ENCODE data around the gene ARSD. TPM values are rescaled to one million over a fixed set of nuclear protein-coding genes. Genes with fewer than 3 reads are reported as not detected.

ARSD gene
- polyA plus RNA-seq, 1 donor (not counting 4 experiments of a cell fraction or from before 2014, with no cell fraction given) = 7.9 TPM

GRCh38 chrX:2924151-2924550, 5.0 kb downstream of the ARSD start:
- Histone ChIP-seq H3K79me2 (ENCODE audit: control insufficient read depth, insufficient read depth, low read length) (no peaks in the 10 kb centered on the region), H3K4me3 (ENCODE audit: control insufficient read depth in 2 of 3, extremely low read depth in 1 of 3, insufficient read depth in 2 of 3, low read depth in 1 of 3, low read length in 3 of 3) (no peak overlapping the region), H3K27ac (ENCODE audit: control insufficient read depth, insufficient read depth, low read length) (no peak overlapping the region), H3K36me3 (ENCODE audit: control insufficient read depth in 2 of 2, extremely low read depth in 1 of 2, insufficient read depth in 2 of 2, low read length in 2 of 2) (no peaks in the 10 kb centered on the region), H3K4me1 (ENCODE audit: control insufficient read depth, extremely low read depth, insufficient read depth, low read length) (no peaks in the 10 kb centered on the region), H3K27me3 (ENCODE audit: control insufficient read depth, extremely low read depth, insufficient read depth, low read length) (no peaks in the 10 kb centered on the region), H3K9ac (ENCODE audit: control insufficient read depth, extremely low read depth, insufficient read depth, low read length) (no peak overlapping the region), H3K9me3 (ENCODE audit: control insufficient read depth, low read depth, low read length) (no peaks in the 10 kb centered on the region), H3K9me1 (ENCODE audit: control insufficient read depth, extremely low read depth, insufficient read depth, low read length) (no peaks in the 10 kb centered on the region), H3K4me2 (ENCODE audit: control insufficient read depth, extremely low read depth, insufficient read depth, low read depth, low read length) (no peak overlapping the region), H2AFZ (ENCODE audit: control insufficient read depth, low read length) (no peak overlapping the region), H4K20me1 (ENCODE audit: control insufficient read depth, extremely low read depth, insufficient read depth, low read length) (no peaks in the 10 kb centered on the region)
- dilution Hi-C loops (cut with MboI; ENCODE audit: extremely low pct_ligation_motif_present, low sequenced_read_pairs) = no loop called here
- TF ChIP-seq EZH2 (IDR thresholded peaks at IDR 0.05; ENCODE audit: low read length) = no peak
- no peak for TF ChIP-seq CTCF (optimal IDR thresholded peaks at IDR 0.05 in 1 of 3, IDR thresholded peaks at IDR 0.05 in 1 of 3, conservative IDR thresholded peaks at IDR 0.05 in 1 of 3; ENCODE audit: extremely low read depth in 1 of 3, insufficient read depth in 2 of 3, low read length in 3 of 3)
- no peak for FAIRE-seq
- DNase-seq (ENCODE audit: low read depth, low spot score) = no peak

GRCh38 chrX:2921750-2922149, 7.4 kb downstream of the ARSD start:
- dilution Hi-C loops (cut with MboI; ENCODE audit: extremely low pct_ligation_motif_present, low sequenced_read_pairs) = no loop called here
- Histone ChIP-seq H3K9me1 (ENCODE audit: control insufficient read depth, extremely low read depth, insufficient read depth, low read length) (no peaks in the 10 kb centered on the region), H3K27ac (ENCODE audit: control insufficient read depth, insufficient read depth, low read length) (no peak overlapping the region), H3K4me2 (ENCODE audit: control insufficient read depth, extremely low read depth, insufficient read depth, low read depth, low read length) (no peak overlapping the region), H3K4me3 (ENCODE audit: control insufficient read depth in 2 of 3, extremely low read depth in 1 of 3, insufficient read depth in 2 of 3, low read depth in 1 of 3, low read length in 3 of 3) (no peak overlapping the region), H3K9ac (ENCODE audit: control insufficient read depth, extremely low read depth, insufficient read depth, low read length) (no peak overlapping the region), H2AFZ (ENCODE audit: control insufficient read depth, low read length) (no peak overlapping the region), H3K36me3 (ENCODE audit: control insufficient read depth in 2 of 2, extremely low read depth in 1 of 2, insufficient read depth in 2 of 2, low read length in 2 of 2) (no peaks in the 10 kb centered on the region), H3K4me1 (ENCODE audit: control insufficient read depth, extremely low read depth, insufficient read depth, low read length) (no peaks in the 10 kb centered on the region), H3K79me2 (ENCODE audit: control insufficient read depth, insufficient read depth, low read length) (no peaks in the 10 kb centered on the region), H4K20me1 (ENCODE audit: control insufficient read depth, extremely low read depth, insufficient read depth, low read length) (no peaks in the 10 kb centered on the region), H3K9me3 (ENCODE audit: control insufficient read depth, low read depth, low read length) (no peaks in the 10 kb centered on the region), H3K27me3 (ENCODE audit: control insufficient read depth, extremely low read depth, insufficient read depth, low read length) (no peaks in the 10 kb centered on the region)
- no peak for TF ChIP-seq EZH2 (IDR thresholded peaks at IDR 0.05; ENCODE audit: low read length)
- no peak for TF ChIP-seq CTCF (optimal IDR thresholded peaks at IDR 0.05 in 1 of 3, IDR thresholded peaks at IDR 0.05 in 1 of 3, conservative IDR thresholded peaks at IDR 0.05 in 1 of 3; ENCODE audit: extremely low read depth in 1 of 3, insufficient read depth in 2 of 3, low read length in 3 of 3)
- DNase-seq (ENCODE audit: low read depth, low spot score) = no peak
- no peak for FAIRE-seq
